BE2C (cell line): Measurements from ENCODE around the gene PLXNB2.

ENCODE experiments used
- DNase-seq: peaks from one replicate; pipeline ENCODE4 v3.0.0-alpha.2; 2020
- H3K27me3 ChIP-seq: fragments of 250-450 bp; sonication (Bioruptor Pico); 2 replicates; pipeline ENCODE4 v1.5.1; 2020; ENCODE audit warnings: mild to moderate bottlenecking
- H3K36me3 ChIP-seq: fragments of 250-450 bp; sonication (Bioruptor Pico); 2 replicates; pipeline ENCODE4 v1.5.1; 2020; ENCODE audit warnings: mild to moderate bottlenecking
- H3K4me1 ChIP-seq: fragments of 250-450 bp; sonication (Bioruptor Pico); 2 replicates; pipeline ENCODE4 v1.5.1; 2020
- H3K4me3 ChIP-seq: 2 replicates; pipeline ENCODE4 v1.5.1; 2011; ENCODE audit warnings: low read depth, low read length
- H3K9me3 ChIP-seq: fragments of 250-450 bp; sonication (Bioruptor Pico); 2 replicates; pipeline ENCODE4 v1.5.1; 2020
- CTCF ChIP-seq: IDR thresholded peaks from 2 replicates; pipeline ENCODE4 v1.5.1; 2012; ENCODE audit warnings: mild to moderate bottlenecking, low read depth, low read length

The PLXNB2 gene

GRCh38 chr22:50296658-50297490 is 10.6 kb downstream of the PLXNB2 start:
- Histone ChIP-seq H3K4me1 (peaks cover 44% of the 10 kb centered on the region), H3K36me3 (peaks cover 11% of the 10 kb centered on the region), H3K4me3 (no peak overlapping the region), H3K27me3 (no peaks in the 10 kb centered on the region), H3K9me3 (no peaks in the 10 kb centered on the region)
- no peak for TF ChIP-seq CTCF
- DNase-seq: no peak

GRCh38 chr22:50294319-50294656 is 13.2 kb downstream of the PLXNB2 start:
- DNase-seq: no peak
- Histone ChIP-seq H3K9me3 (no peaks in the 10 kb centered on the region), H3K4me3 (no peak overlapping the region), H3K4me1 (peaks cover 33% of the 10 kb centered on the region), H3K36me3 (peaks cover 25% of the 10 kb centered on the region), H3K27me3 (no peaks in the 10 kb centered on the region)
- no peak for TF ChIP-seq CTCF

GRCh38 chr22:50293441-50294318 is 13.8 kb downstream of the PLXNB2 start:
- Histone ChIP-seq H3K4me1 (peaks cover 31% of the 10 kb centered on the region), H3K4me3 (no peak overlapping the region), H3K9me3 (no peaks in the 10 kb centered on the region), H3K36me3 (peaks cover 31% of the 10 kb centered on the region), H3K27me3 (no peaks in the 10 kb centered on the region)
- DNase-seq: peak; percentile 62
- TF ChIP-seq CTCF: no peak

GRCh38 chr22:50292643-50293440 is 14.6 kb downstream of the PLXNB2 start:
- H3K9me3 ChIP-seq: no peaks in the 10 kb centered on the region
- H3K27me3 ChIP-seq: no peaks in the 10 kb centered on the region
- peaks cover 31% of the 10 kb centered on the region for H3K4me1 ChIP-seq

More at GRCh38 chr22:50292643-50293440, 14.6 kb downstream of the PLXNB2 start:
- no peak for TF ChIP-seq CTCF
- Histone ChIP-seq H3K4me3 (no peak overlapping the region), H3K36me3 (peaks cover 40% of the 10 kb centered on the region)
- no peak for DNase-seq
